MM.1S (cell line): ENCODE measurements around the gene CTNNA3.

ENCODE experiments used
- CTCF ChIP-seq: fragments of 300-600 bp; sonication (generic); IDR thresholded peaks from 2 replicates; pipeline ENCODE4 v1.5.1; 2016; ENCODE audit warnings: antibody characterized with exemption, low read length, mixed read lengths
- EZH2 ChIP-seq: fragments of 300-600 bp; sonication (generic); optimal IDR thresholded peaks from 2 replicates; pipeline ENCODE3; 2017; ENCODE audit warnings: low read depth, mild to moderate bottlenecking, antibody characterized with exemption, low read length, mixed read lengths
- EZH2phosphoT487 ChIP-seq: fragments of 300-600 bp; sonication (generic); IDR thresholded peaks from 2 replicates; pipeline ENCODE4 v1.6.1; 2018; ENCODE audit warnings: antibody characterized with exemption, low read length

- TF ChIP-seq CTCF (no peak), EZH2phosphoT487 (no peak), EZH2 (no peak)
These were observed 1438.2 kb downstream of the CTNNA3 start for GRCh38 chr10:66257801-66258200.
